Mesendoderm (in vitro differentiated cells): Measurements from ENCODE around the gene LTN1.
A peak's percentile ranks its signal among the peaks of the same experiment; 100 is the strongest.
"Not testable (repeated sequence)": the region's sequence is repeated elsewhere in the genome, so short reads cannot be mapped to it uniquely, and the experiment has no call there.

Experiments
- DNase-seq: peaks from one replicate; pipeline ENCODE4 v3.0.0; 2013
- H2AK5ac ChIP-seq: 2 replicates; pipeline ENCODE4 v1.6.1; 2013; ENCODE audit warnings: low read length, inconsistent platforms
- H2BK120ac ChIP-seq: 2 replicates; pipeline ENCODE4 v1.6.1; 2013; ENCODE audit warnings: low read depth, mild to moderate bottlenecking, low read length, moderate library complexity, mixed read lengths
- H2BK15ac ChIP-seq: replicated peaks from 2 replicates; pipeline ENCODE4 v1.6.1; 2013; ENCODE audit warnings: low read depth, mild to moderate bottlenecking, moderate library complexity
- H2BK5ac ChIP-seq: 2 replicates; pipeline ENCODE4 v1.6.1; 2013; ENCODE audit warnings: low read length, inconsistent platforms
- H3K18ac ChIP-seq: 2 replicates; pipeline ENCODE4 v1.6.1; 2013; ENCODE audit warnings: mild to moderate bottlenecking, low read length, mixed read lengths
- H3K23ac ChIP-seq: one replicate; pipeline ENCODE4 v1.6.1; 2013; ENCODE audit warnings: low read length
- H3K27ac ChIP-seq: 2 replicates; pipeline ENCODE4 v1.5.1; 2013; ENCODE audit warnings: low read depth, mild to moderate bottlenecking, inconsistent platforms, low read length, moderate library complexity
- H3K27me3 ChIP-seq: 2 replicates; pipeline ENCODE4 v1.6.1; 2013; ENCODE audit warnings: low read length, control low read depth, mild to moderate bottlenecking, inconsistent platforms; ENCODE audit not compliant: insufficient read depth, poor library complexity
- H3K36me3 ChIP-seq: 2 replicates; pipeline ENCODE4 v1.6.1; 2013; ENCODE audit warnings: low read length, inconsistent platforms; ENCODE audit not compliant: control insufficient read depth, insufficient read depth
- H3K4ac ChIP-seq: one replicate; pipeline ENCODE4 v1.6.1; 2013; ENCODE audit warnings: low read depth, mild to moderate bottlenecking, low read length, moderate library complexity
- H3K4me1 ChIP-seq: 2 replicates; pipeline ENCODE4 v1.6.1; 2013; ENCODE audit warnings: low read depth, low read length, inconsistent platforms; ENCODE audit not compliant: control insufficient read depth
- H3K4me2 ChIP-seq: 2 replicates; pipeline ENCODE4 v1.6.1; 2013; ENCODE audit warnings: low read length
- H3K4me3 ChIP-seq: 2 replicates; pipeline ENCODE4 v1.5.1; 2013; ENCODE audit warnings: mild to moderate bottlenecking, low read length
- H3K56ac ChIP-seq: one replicate; pipeline ENCODE4 v1.6.1; 2013; ENCODE audit warnings: low read length
- H3K79me1 ChIP-seq: 2 replicates; pipeline ENCODE4 v1.6.1; 2013; ENCODE audit warnings: low read length, inconsistent platforms
- H3K79me2 ChIP-seq: 2 replicates; pipeline ENCODE4 v1.6.1; 2013; ENCODE audit warnings: mild to moderate bottlenecking, low read length; ENCODE audit not compliant: control insufficient read depth, insufficient read depth
- H3K9ac ChIP-seq: 2 replicates; pipeline ENCODE4 v1.6.1; 2013; ENCODE audit warnings: low read length, inconsistent platforms
- H4K5ac ChIP-seq: one replicate; pipeline ENCODE4 v1.6.1; 2013; ENCODE audit warnings: low read length
- H4K8ac ChIP-seq: one replicate; pipeline ENCODE4 v1.6.1; 2013; ENCODE audit warnings: low read depth, mild to moderate bottlenecking, control low read depth, low read length, moderate library complexity
- WGBS: extraction: QIAGEN DNeasy Blood & Tissue Kit; methylation state at CpG from one replicate; pipeline ENCODE4 v1.1.7; 2013; ENCODE audit warnings: low lambda C conversion rate, missing lambda C conversion rate; ENCODE audit not compliant: insufficient coverage; ENCODE audit errors: extremely low coverage; 5-methylcytosine and 5-hydroxymethylcytosine counted together

LTN1 gene

GRCh38 chr21:28993293-28993629 is 584 bp upstream of the LTN1 start:
- no peak for DNase-seq
- peak overlapping the region; percentile 76 for H4K5ac ChIP-seq
- peak overlapping the region; percentile 37 for H3K4me2 ChIP-seq
- no peak overlapping the region for H4K8ac ChIP-seq
- no peak overlapping the region for H3K18ac ChIP-seq
- H3K9ac ChIP-seq, result peak overlapping the region; percentile 68
- peak overlapping the region; percentile 62 for H3K4ac ChIP-seq
- H3K36me3 ChIP-seq, result no peaks in the 10 kb centered on the region
- peak overlapping the region; percentile 63 for H3K56ac ChIP-seq
- H3K4me1 ChIP-seq, result peaks cover 2% of the 10 kb centered on the region
- H3K79me2 ChIP-seq, result peaks cover 16% of the 10 kb centered on the region
- no peak overlapping the region for H2BK5ac ChIP-seq
- no peak overlapping the region for H3K27ac ChIP-seq
- H3K23ac ChIP-seq, result no peak overlapping the region
- H2AK5ac ChIP-seq, result peak overlapping the region; percentile 67
- peaks cover 9% of the 10 kb centered on the region for H3K79me1 ChIP-seq
- no peak overlapping the region for H3K4me3 ChIP-seq
- H2BK15ac ChIP-seq, result no peak overlapping the region
- H3K27me3 ChIP-seq, result no peaks in the 10 kb centered on the region
- WGBS, result no CpG with 5 or more reads among the region's 4 CpGs
- no peak overlapping the region for H2BK120ac ChIP-seq

GRCh38 chr21:28991861-28992525 is 684 bp downstream of the LTN1 start:
- H3K56ac ChIP-seq, result peak overlapping the region; percentile 97
- H2AK5ac ChIP-seq, result no peak overlapping the region
- H3K18ac ChIP-seq, result no peak overlapping the region
- H4K5ac ChIP-seq, result no peak overlapping the region
- no peak overlapping the region for H2BK120ac ChIP-seq
- no peak overlapping the region for H2BK5ac ChIP-seq
- H4K8ac ChIP-seq, result no peak overlapping the region
- H3K4me1 ChIP-seq, result peaks cover 2% of the 10 kb centered on the region
- H3K79me2 ChIP-seq, result peaks cover 18% of the 10 kb centered on the region
- peak overlapping the region; percentile 84 for H3K4me2 ChIP-seq
- H3K4ac ChIP-seq, result no peak overlapping the region
- H3K27me3 ChIP-seq, result no peaks in the 10 kb centered on the region
- no peaks in the 10 kb centered on the region for H3K36me3 ChIP-seq
- H3K23ac ChIP-seq, result no peak overlapping the region
- peak overlapping the region; percentile 100 for H3K4me3 ChIP-seq
- no CpG with 5 or more reads among the region's 14 CpGs for WGBS
- DNase-seq, result peak; percentile 27
- peaks cover 9% of the 10 kb centered on the region for H3K79me1 ChIP-seq
- H3K27ac ChIP-seq, result no peak overlapping the region
- H3K9ac ChIP-seq, result peak overlapping the region; percentile 96
- H2BK15ac ChIP-seq, result no peak overlapping the region

DNA sequence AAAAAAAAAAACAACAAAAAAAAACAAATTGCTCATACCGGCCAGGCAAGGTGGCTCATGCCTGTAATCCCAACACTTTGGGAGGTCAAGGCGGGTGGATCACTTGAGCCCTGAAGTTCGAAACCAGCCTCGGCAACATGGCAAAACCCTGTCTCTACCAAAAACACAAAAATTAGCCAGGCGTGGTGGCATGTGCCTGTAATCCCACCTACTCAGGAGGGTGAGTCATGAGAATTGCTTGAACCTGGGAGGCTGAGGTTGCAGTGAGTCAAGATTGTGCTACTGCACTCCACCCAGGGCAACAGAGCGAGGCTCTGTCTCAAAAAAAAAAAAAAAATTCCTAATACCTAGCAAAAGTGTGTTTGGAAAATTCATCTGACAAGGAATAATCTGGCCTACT is 4.5 kb downstream of the LTN1 start:
- not testable (repeated sequence) for H3K4me2 ChIP-seq, DNase-seq, H3K36me3 ChIP-seq, H2BK120ac ChIP-seq, H2BK15ac ChIP-seq, H3K23ac ChIP-seq, H2BK5ac ChIP-seq, H3K4ac ChIP-seq, H2AK5ac ChIP-seq, H3K79me1 ChIP-seq, H4K8ac ChIP-seq, H3K27ac ChIP-seq, H3K4me3 ChIP-seq, H3K4me1 ChIP-seq, H3K27me3 ChIP-seq, H4K5ac ChIP-seq, H3K56ac ChIP-seq, H3K18ac ChIP-seq, H3K9ac ChIP-seq
- WGBS, result no CpG with 5 or more reads among the region's 6 CpGs
- peaks cover 18% of the 10 kb centered on the region for H3K79me2 ChIP-seq

- Histone ChIP-seq H3K36me3 (peaks cover 2% of the 10 kb centered on the region), H4K5ac (no peak overlapping the region), H3K4ac (no peak overlapping the region), H3K18ac (no peak overlapping the region), H2BK120ac (no peak overlapping the region), H3K27me3 (no peaks in the 10 kb centered on the region), H3K79me1 (peaks cover 4% of the 10 kb centered on the region), H3K9ac (no peak overlapping the region), H3K4me1 (no peaks in the 10 kb centered on the region), H3K23ac (no peak overlapping the region), H3K4me2 (no peak overlapping the region), H2BK5ac (no peak overlapping the region), H3K79me2 (peaks cover 10% of the 10 kb centered on the region), H2AK5ac (no peak overlapping the region), H3K56ac (no peak overlapping the region), H3K4me3 (no peak overlapping the region), H2BK15ac (no peak overlapping the region), H3K27ac (no peak overlapping the region), H4K8ac (no peak overlapping the region)
- no CpG with 5 or more reads among the region's 4 CpGs for WGBS
- no peak for DNase-seq
Measured at GRCh38 chr21:28986677-28987076, 6.0 kb downstream of the LTN1 start.

DNA sequence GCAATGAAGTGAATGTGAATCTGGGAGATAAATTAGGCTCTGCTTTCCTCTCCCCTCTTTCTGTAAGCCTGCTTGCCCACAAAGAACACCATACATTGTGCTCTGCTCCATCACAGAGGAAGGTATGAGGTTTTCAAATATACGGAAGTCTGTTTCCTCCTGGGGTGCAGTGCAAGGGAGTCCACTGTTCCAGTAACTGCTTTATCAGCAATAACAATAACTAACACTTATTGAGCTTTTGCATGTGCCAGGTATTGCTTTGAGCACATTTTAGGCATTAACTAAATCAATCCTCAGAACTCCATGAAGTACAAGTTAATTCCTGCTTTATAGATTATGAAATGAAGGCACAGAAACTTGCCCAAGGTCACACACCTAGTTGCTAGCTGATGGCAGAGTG is 10.0 kb downstream of the LTN1 start:
- WGBS, result no CpG with 5 or more reads among the region's 1 CpG
- peaks cover 2% of the 10 kb centered on the region for H3K36me3 ChIP-seq
- no peak overlapping the region for H3K56ac ChIP-seq

DNA sequence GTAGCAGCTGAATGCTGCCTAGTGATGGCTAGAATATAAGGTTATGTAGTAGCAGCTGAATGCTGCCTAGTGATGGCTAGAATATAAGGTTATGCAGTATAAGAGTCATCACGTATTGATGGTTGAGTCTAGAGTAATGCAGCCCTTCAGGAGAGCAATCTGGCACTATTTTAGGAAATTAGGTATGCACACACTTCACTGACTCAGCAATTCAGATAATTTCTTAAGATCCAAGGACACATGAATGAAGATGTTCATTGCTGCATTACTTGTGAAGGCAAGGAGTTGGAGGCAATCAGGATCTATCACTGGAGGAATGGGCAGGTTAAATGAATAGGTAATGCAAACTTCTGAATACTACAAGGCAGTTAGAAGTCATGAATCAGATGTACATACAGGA is 13.6 kb downstream of the LTN1 start:
- H3K36me3 ChIP-seq, result peaks cover 2% of the 10 kb centered on the region
- DNase-seq, result no peak

More for the DNA sequence above, 10.0 kb downstream of the LTN1 start:
- no peak overlapping the region for H2BK15ac ChIP-seq
- H2BK5ac ChIP-seq, result no peak overlapping the region
- no peak overlapping the region for H3K4ac ChIP-seq
- no peak overlapping the region for H3K4me3 ChIP-seq
- no peak overlapping the region for H4K8ac ChIP-seq
- no peak overlapping the region for H3K27ac ChIP-seq
- H3K23ac ChIP-seq, result no peak overlapping the region
- H3K18ac ChIP-seq, result no peak overlapping the region
- no peak overlapping the region for H3K4me2 ChIP-seq
- H2AK5ac ChIP-seq, result no peak overlapping the region
- no peaks in the 10 kb centered on the region for H3K27me3 ChIP-seq
- H4K5ac ChIP-seq, result no peak overlapping the region
- no peaks in the 10 kb centered on the region for H3K79me2 ChIP-seq
- H2BK120ac ChIP-seq, result no peak overlapping the region
- H3K4me1 ChIP-seq, result no peaks in the 10 kb centered on the region
- DNase-seq, result no peak
- no peaks in the 10 kb centered on the region for H3K79me1 ChIP-seq
- H3K9ac ChIP-seq, result no peak overlapping the region

More for the DNA sequence above, 13.6 kb downstream of the LTN1 start:
- no peak overlapping the region for H4K8ac ChIP-seq
- H3K79me1 ChIP-seq, result no peaks in the 10 kb centered on the region
- no peak overlapping the region for H3K4ac ChIP-seq
- no peak overlapping the region for H2AK5ac ChIP-seq
- no CpG with 5 or more reads among the region's 1 CpG for WGBS
- H3K27ac ChIP-seq, result no peak overlapping the region
- no peak overlapping the region for H3K4me3 ChIP-seq
- no peak overlapping the region for H3K23ac ChIP-seq
- no peak overlapping the region for H2BK5ac ChIP-seq
- H3K4me2 ChIP-seq, result no peak overlapping the region
- no peak overlapping the region for H4K5ac ChIP-seq
- no peak overlapping the region for H3K18ac ChIP-seq
- no peaks in the 10 kb centered on the region for H3K27me3 ChIP-seq
- H2BK120ac ChIP-seq, result no peak overlapping the region
- no peak overlapping the region for H3K56ac ChIP-seq
- H3K79me2 ChIP-seq, result no peaks in the 10 kb centered on the region
- H2BK15ac ChIP-seq, result no peak overlapping the region
- no peak overlapping the region for H3K9ac ChIP-seq
- no peaks in the 10 kb centered on the region for H3K4me1 ChIP-seq
